H1 (cell line): ENCODE results near the gene MROH8. TPM values are rescaled to one million over a fixed set of nuclear protein-coding genes. Genes with fewer than 3 reads are reported as not detected.

ENCODE experiments used
- FOSL1 ChIP-seq: IDR thresholded peaks from 2 replicates; pipeline ENCODE4 v1.6.1; 2011; ENCODE audit warnings: mild to moderate bottlenecking, low read depth, low read length, moderate library complexity; ENCODE audit not compliant: insufficient read depth
- HDAC2 ChIP-seq, 2 experiments: fragments of 300-600 bp in 1 of 2; sonication (generic) in 1 of 2; IDR thresholded peaks; 2 replicates each; pipeline ENCODE4 v1.6.1; 2011 to 2012; ENCODE audit warnings: low read depth in 2 of 2, low read length in 2 of 2, mild to moderate bottlenecking in 2 of 2, moderate library complexity in 2 of 2, borderline replicate concordance in 1 of 2, inconsistent platforms in 1 of 2
- MAFK ChIP-seq: IDR thresholded peaks from 2 replicates; pipeline ENCODE4 v1.6.1; 2012; ENCODE audit warnings: low read depth, mild to moderate bottlenecking, improper control_type of control experiment, low read length
- POLR2A ChIP-seq, 2 experiments: IDR thresholded peaks; 1 replicate in 1 of 2; 2 replicates in 1 of 2; pipeline ENCODE4 v1.6.1; 2011; ENCODE audit warnings: low read depth in 2 of 2, low read length in 2 of 2, mild to moderate bottlenecking in 2 of 2; ENCODE audit errors: control extremely low read depth in 1 of 2
- SP2 ChIP-seq: IDR thresholded peaks from 2 replicates; pipeline ENCODE4 v1.6.1; 2012; ENCODE audit warnings: mild to moderate bottlenecking, low read length, inconsistent platforms
- TCF12 ChIP-seq: IDR thresholded peaks from 2 replicates; pipeline ENCODE4 v1.6.1; 2011; ENCODE audit warnings: low read depth, mild to moderate bottlenecking, low read length
- polyA plus RNA-seq, 7 experiments: library from polyadenylated mRNA; depleted of rRNA in 3 of 7; stranded (reverse) in 5 of 7; unstranded in 2 of 7; fragments of >200 nt in 5 of 7; fragments of 200-250 nt in 2 of 7; gene quantifications; 1 replicate in 5 of 7; 2 replicates in 1 of 7; 4 replicates in 1 of 7; pipeline versions ENCODE4 v1.2.1 to v1.2.3, GENCODE V29; 2011 to 2013; ENCODE audit warnings: missing spikeins in 2 of 7, mixed read lengths in 2 of 7
- total RNA-seq: library from RNA; stranded (reverse); fragmentation: NEBNext Ultra II Directional; extraction: Animal tissue kit (Norgen Biotek cat#: 25700); gene quantifications from 2 replicates; pipeline ENCODE4 v1.2.1, GENCODE V29; 2021
- TF ChIP-seq, protein P1 (sequence below): fragments of 300-600 bp; sonication (generic); IDR thresholded peaks from 2 replicates; pipeline ENCODE4 v1.7.1; 2012; ENCODE audit warnings: low read length, moderate library complexity, mild to moderate bottlenecking, inconsistent platforms; ENCODE audit not compliant: insufficient replicate concordance

The MROH8 gene
- total and polyA plus RNA-seq, 2 of the 8 experiments (the other 6 are each of a cell fraction or from before 2014, with no cell fraction given): 0.50 to 0.86 TPM

DNA sequence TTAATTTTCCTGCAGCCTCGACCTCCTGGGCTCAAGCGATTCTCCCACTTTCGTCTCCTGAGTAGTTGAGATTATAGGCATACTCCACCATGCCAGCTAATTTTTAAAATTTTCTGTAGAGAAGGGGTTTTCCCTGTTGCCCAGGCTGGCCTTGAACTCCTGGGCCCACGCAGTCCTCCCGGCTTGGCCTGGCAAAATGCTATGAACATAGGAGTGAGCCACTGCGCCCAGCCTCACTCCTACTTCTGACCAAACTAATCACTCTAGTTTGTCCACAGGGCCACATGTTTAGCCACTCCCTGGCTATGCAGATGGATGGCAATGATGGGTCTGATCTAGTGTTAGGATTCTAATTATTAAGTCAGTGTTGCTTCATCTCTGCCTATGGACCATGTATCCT lies 32.1 kb downstream of the MROH8 start (continued):
- TF ChIP-seq, protein P1, sequence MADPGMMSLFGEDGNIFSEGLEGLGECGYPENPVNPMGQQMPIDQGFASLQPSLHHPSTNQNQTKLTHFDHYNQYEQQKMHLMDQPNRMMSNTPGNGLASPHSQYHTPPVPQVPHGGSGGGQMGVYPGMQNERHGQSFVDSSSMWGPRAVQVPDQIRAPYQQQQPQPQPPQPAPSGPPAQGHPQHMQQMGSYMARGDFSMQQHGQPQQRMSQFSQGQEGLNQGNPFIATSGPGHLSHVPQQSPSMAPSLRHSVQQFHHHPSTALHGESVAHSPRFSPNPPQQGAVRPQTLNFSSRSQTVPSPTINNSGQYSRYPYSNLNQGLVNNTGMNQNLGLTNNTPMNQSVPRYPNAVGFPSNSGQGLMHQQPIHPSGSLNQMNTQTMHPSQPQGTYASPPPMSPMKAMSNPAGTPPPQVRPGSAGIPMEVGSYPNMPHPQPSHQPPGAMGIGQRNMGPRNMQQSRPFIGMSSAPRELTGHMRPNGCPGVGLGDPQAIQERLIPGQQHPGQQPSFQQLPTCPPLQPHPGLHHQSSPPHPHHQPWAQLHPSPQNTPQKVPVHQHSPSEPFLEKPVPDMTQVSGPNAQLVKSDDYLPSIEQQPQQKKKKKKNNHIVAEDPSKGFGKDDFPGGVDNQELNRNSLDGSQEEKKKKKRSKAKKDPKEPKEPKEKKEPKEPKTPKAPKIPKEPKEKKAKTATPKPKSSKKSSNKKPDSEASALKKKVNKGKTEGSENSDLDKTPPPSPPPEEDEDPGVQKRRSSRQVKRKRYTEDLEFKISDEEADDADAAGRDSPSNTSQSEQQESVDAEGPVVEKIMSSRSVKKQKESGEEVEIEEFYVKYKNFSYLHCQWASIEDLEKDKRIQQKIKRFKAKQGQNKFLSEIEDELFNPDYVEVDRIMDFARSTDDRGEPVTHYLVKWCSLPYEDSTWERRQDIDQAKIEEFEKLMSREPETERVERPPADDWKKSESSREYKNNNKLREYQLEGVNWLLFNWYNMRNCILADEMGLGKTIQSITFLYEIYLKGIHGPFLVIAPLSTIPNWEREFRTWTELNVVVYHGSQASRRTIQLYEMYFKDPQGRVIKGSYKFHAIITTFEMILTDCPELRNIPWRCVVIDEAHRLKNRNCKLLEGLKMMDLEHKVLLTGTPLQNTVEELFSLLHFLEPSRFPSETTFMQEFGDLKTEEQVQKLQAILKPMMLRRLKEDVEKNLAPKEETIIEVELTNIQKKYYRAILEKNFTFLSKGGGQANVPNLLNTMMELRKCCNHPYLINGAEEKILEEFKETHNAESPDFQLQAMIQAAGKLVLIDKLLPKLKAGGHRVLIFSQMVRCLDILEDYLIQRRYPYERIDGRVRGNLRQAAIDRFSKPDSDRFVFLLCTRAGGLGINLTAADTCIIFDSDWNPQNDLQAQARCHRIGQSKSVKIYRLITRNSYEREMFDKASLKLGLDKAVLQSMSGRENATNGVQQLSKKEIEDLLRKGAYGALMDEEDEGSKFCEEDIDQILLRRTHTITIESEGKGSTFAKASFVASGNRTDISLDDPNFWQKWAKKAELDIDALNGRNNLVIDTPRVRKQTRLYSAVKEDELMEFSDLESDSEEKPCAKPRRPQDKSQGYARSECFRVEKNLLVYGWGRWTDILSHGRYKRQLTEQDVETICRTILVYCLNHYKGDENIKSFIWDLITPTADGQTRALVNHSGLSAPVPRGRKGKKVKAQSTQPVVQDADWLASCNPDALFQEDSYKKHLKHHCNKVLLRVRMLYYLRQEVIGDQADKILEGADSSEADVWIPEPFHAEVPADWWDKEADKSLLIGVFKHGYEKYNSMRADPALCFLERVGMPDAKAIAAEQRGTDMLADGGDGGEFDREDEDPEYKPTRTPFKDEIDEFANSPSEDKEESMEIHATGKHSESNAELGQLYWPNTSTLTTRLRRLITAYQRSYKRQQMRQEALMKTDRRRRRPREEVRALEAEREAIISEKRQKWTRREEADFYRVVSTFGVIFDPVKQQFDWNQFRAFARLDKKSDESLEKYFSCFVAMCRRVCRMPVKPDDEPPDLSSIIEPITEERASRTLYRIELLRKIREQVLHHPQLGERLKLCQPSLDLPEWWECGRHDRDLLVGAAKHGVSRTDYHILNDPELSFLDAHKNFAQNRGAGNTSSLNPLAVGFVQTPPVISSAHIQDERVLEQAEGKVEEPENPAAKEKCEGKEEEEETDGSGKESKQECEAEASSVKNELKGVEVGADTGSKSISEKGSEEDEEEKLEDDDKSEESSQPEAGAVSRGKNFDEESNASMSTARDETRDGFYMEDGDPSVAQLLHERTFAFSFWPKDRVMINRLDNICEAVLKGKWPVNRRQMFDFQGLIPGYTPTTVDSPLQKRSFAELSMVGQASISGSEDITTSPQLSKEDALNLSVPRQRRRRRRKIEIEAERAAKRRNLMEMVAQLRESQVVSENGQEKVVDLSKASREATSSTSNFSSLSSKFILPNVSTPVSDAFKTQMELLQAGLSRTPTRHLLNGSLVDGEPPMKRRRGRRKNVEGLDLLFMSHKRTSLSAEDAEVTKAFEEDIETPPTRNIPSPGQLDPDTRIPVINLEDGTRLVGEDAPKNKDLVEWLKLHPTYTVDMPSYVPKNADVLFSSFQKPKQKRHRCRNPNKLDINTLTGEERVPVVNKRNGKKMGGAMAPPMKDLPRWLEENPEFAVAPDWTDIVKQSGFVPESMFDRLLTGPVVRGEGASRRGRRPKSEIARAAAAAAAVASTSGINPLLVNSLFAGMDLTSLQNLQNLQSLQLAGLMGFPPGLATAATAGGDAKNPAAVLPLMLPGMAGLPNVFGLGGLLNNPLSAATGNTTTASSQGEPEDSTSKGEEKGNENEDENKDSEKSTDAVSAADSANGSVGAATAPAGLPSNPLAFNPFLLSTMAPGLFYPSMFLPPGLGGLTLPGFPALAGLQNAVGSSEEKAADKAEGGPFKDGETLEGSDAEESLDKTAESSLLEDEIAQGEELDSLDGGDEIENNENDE: no peak
- TF ChIP-seq POLR2A (IDR thresholded peaks at IDR 0.05; ENCODE audit: control extremely low read depth in 1 of 2, low read depth in 2 of 2, low read length in 2 of 2) (no peak), FOSL1 (no peak), SP2 (no peak), MAFK (no peak), TCF12 (no peak), HDAC2 (IDR thresholded peaks at IDR 0.05; ENCODE audit: borderline replicate concordance in 1 of 2, low read depth in 2 of 2, low read length in 2 of 2) (no peak)
